ENCODE measurements around the gene ATP6V0A4.

Gene ATP6V0A4

GRCh38 chr7:138797715-138798320, at the start of gene ATP6V0A4, which contains the start of gene TMEM213:
ATP6V0A4 (minus strand) TSS chr7:138798196; CDS start chr7:138771247, 26,949 bp downstream.
TMEM213 (plus strand) TSS chr7:138797994; CDS start chr7:138798105, 111 bp downstream.
- no peaks in the 10 kb centered on the region for H3K9me3 ChIP-seq (ENCODE audit: control insufficient read depth, insufficient read depth, low read length)
- H3K27me3 ChIP-seq (ENCODE audit: control insufficient read depth, insufficient read depth, low read length) = no peaks in the 10 kb centered on the region
- WGBS (ENCODE audit: insufficient coverage, insufficient read length) = no CpG with 5 or more reads among the region's 14 CpGs
- H3K27ac ChIP-seq (ENCODE audit: low read length) = no peak within 1 kb of the TSS
- H3K36me3 ChIP-seq (ENCODE audit: control insufficient read depth, insufficient read depth, low read length) = no peaks in the 10 kb centered on the region
- peaks cover 4% of the 10 kb centered on the region for H3K4me1 ChIP-seq (ENCODE audit: control insufficient read depth, insufficient read depth, low read length)
- DNase-seq (ENCODE audit: low read depth, low spot score) = peak; percentile 47
- no peak within 1 kb of the TSS for H3K4me3 ChIP-seq (ENCODE audit: low read length)

- Histone ChIP-seq H3K9me3 (ENCODE audit: control insufficient read depth, insufficient read depth, low read length) (no peaks in the 10 kb centered on the region), H3K36me3 (ENCODE audit: control insufficient read depth, insufficient read depth, low read length) (peaks cover 2% of the 10 kb centered on the region)
- WGBS (ENCODE audit: insufficient coverage, insufficient read length) = 100% methylated on average over 1 of the region's 2 CpGs
Observed at GRCh38 chr7:138845711-138846110, 47.7 kb upstream of the ATP6V0A4 start.

GRCh38 chr7:138843632-138844580, 45.9 kb upstream of the ATP6V0A4 start:
- Histone ChIP-seq H3K27me3 (ENCODE audit: control insufficient read depth, insufficient read depth, low read length) (no peaks in the 10 kb centered on the region), H3K9me3 (ENCODE audit: control insufficient read depth, insufficient read depth, low read length) (no peaks in the 10 kb centered on the region), H3K27ac (ENCODE audit: low read length) (no peak overlapping the region), H3K36me3 (ENCODE audit: control insufficient read depth, insufficient read depth, low read length) (no peaks in the 10 kb centered on the region; the same call in 1 of the 2 replicates), H3K4me3 (ENCODE audit: low read length) (no peak overlapping the region), H3K4me1 (ENCODE audit: control insufficient read depth, insufficient read depth, low read length) (peaks cover 1% of the 10 kb centered on the region)
- DNase-seq (ENCODE audit: low read depth, low spot score) = no peak
- WGBS (ENCODE audit: insufficient coverage, insufficient read length) = no CpG with 5 or more reads among the region's 20 CpGs

More at GRCh38 chr7:138845711-138846110, 47.7 kb upstream of the ATP6V0A4 start:
- Histone ChIP-seq H3K4me1 (ENCODE audit: control insufficient read depth, insufficient read depth, low read length) (peaks cover 1% of the 10 kb centered on the region), H3K4me3 (ENCODE audit: low read length) (no peak overlapping the region), H3K27ac (ENCODE audit: low read length) (no peak overlapping the region), H3K27me3 (ENCODE audit: control insufficient read depth, insufficient read depth, low read length) (no peaks in the 10 kb centered on the region)
- no peak for DNase-seq (ENCODE audit: low read depth, low spot score)

DNA sequence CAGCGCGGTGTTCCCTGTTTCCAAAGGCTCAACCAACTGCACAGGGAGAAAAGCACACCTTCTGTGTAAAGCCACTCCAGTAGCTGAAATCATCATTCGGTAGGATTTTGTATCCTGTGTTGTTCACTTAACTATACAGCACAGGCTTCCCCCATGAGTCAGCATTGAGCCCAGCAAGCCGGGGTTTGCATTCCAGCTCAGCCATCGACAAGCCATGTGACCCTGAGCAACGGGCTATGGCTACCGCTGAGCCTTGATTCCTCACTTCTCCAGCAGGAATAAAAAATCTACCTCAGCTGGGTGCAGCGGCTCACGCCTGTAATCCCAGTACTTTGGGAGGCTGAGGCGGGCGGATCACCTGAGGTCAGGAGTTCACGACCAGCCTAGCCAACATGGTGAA, 44.1 kb upstream of the ATP6V0A4 start:
- H3K4me3 ChIP-seq (ENCODE audit: low read length) = no peak overlapping the region
- peaks cover 5% of the 10 kb centered on the region for H3K36me3 ChIP-seq (ENCODE audit: control insufficient read depth, insufficient read depth, low read length)
- peaks cover 1% of the 10 kb centered on the region for H3K4me1 ChIP-seq (ENCODE audit: control insufficient read depth, insufficient read depth, low read length)
- no CpG with 5 or more reads among the region's 12 CpGs for WGBS (ENCODE audit: insufficient coverage, insufficient read length)
- no peaks in the 10 kb centered on the region for H3K9me3 ChIP-seq (ENCODE audit: control insufficient read depth, insufficient read depth, low read length)
- no peak overlapping the region for H3K27ac ChIP-seq (ENCODE audit: low read length)
- H3K27me3 ChIP-seq (ENCODE audit: control insufficient read depth, insufficient read depth, low read length) = no peaks in the 10 kb centered on the region
- no peak for DNase-seq (ENCODE audit: low read depth, low spot score)

GRCh38 chr7:138838166-138838565, 40.2 kb upstream of the ATP6V0A4 start:
- no peaks in the 10 kb centered on the region; the same call in 1 of the 2 replicates for H3K4me1 ChIP-seq (ENCODE audit: control insufficient read depth, insufficient read depth, low read length)
- H3K27ac ChIP-seq (ENCODE audit: low read length) = no peak overlapping the region
- H3K4me3 ChIP-seq (ENCODE audit: low read length) = no peak overlapping the region
- no CpG with 5 or more reads among the region's 9 CpGs for whole genome bisulfite sequencing (ENCODE audit: insufficient coverage, insufficient read length)
- H3K9me3 ChIP-seq (ENCODE audit: control insufficient read depth, insufficient read depth, low read length) = no peaks in the 10 kb centered on the region
- H3K36me3 ChIP-seq (ENCODE audit: control insufficient read depth, insufficient read depth, low read length) = peaks cover 5% of the 10 kb centered on the region; the same call in 1 of the 2 replicates
- no peak for DNase-seq (ENCODE audit: low read depth, low spot score)
- no peaks in the 10 kb centered on the region for H3K27me3 ChIP-seq (ENCODE audit: control insufficient read depth, insufficient read depth, low read length)

- no peaks in the 10 kb centered on the region for H3K27me3 ChIP-seq (ENCODE audit: control insufficient read depth, insufficient read depth, low read length)
- no peak overlapping the region for H3K27ac ChIP-seq (ENCODE audit: low read length)
- no peak overlapping the region for H3K4me3 ChIP-seq (ENCODE audit: low read length)
- no CpG with 5 or more reads among the region's 13 CpGs for WGBS (ENCODE audit: insufficient coverage, insufficient read length)
- peaks cover 5% of the 10 kb centered on the region; the same call in 1 of the 2 replicates for H3K36me3 ChIP-seq (ENCODE audit: control insufficient read depth, insufficient read depth, low read length)
- H3K4me1 ChIP-seq (ENCODE audit: control insufficient read depth, insufficient read depth, low read length) = no peaks in the 10 kb centered on the region; the same call in 1 of the 2 replicates
- DNase-seq (ENCODE audit: low read depth, low spot score) = no peak
- no peaks in the 10 kb centered on the region for H3K9me3 ChIP-seq (ENCODE audit: control insufficient read depth, insufficient read depth, low read length)
Observed at GRCh38 chr7:138837627-138838026, 39.6 kb upstream of the ATP6V0A4 start.

- DNase-seq (ENCODE audit: low read depth, low spot score) = no peak
- H3K4me3 ChIP-seq (ENCODE audit: low read length) = no peak overlapping the region
- peaks cover 5% of the 10 kb centered on the region; the same call in 1 of the 2 replicates for H3K36me3 ChIP-seq (ENCODE audit: control insufficient read depth, insufficient read depth, low read length)
- no peaks in the 10 kb centered on the region for H3K9me3 ChIP-seq (ENCODE audit: control insufficient read depth, insufficient read depth, low read length)
- WGBS (ENCODE audit: insufficient coverage, insufficient read length) = no CpG with 5 or more reads among the region's 11 CpGs
- H3K27me3 ChIP-seq (ENCODE audit: control insufficient read depth, insufficient read depth, low read length) = no peaks in the 10 kb centered on the region
- no peak overlapping the region for H3K27ac ChIP-seq (ENCODE audit: low read length)
- no peaks in the 10 kb centered on the region for H3K4me1 ChIP-seq (ENCODE audit: control insufficient read depth, insufficient read depth, low read length)
Observed at GRCh38 chr7:138835087-138835486, 37.1 kb upstream of the ATP6V0A4 start.

DNA sequence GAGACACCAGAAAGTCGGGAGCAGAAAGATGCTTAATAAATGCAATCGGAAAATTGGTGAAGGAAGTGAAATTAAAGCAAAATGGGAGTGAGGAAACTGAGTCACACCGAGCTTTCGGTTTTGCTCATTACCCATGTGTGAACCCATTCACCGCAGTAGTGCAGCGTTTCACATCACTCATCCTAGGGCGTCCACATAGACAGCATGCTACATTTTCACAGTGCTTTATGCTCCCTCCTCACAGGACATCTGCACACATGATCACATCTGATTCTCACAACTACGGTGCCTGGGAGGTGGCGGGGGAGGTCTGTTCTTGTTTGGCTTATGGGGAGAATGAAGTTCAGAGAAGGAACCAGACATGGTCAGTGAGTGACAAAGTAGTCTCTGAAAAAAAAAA, 36.6 kb upstream of the ATP6V0A4 start:
- Histone ChIP-seq H3K27me3 (ENCODE audit: control insufficient read depth, insufficient read depth, low read length) (no peaks in the 10 kb centered on the region), H3K36me3 (ENCODE audit: control insufficient read depth, insufficient read depth, low read length) (peaks cover 5% of the 10 kb centered on the region; the same call in 1 of the 2 replicates), H3K4me3 (ENCODE audit: low read length) (no peak overlapping the region), H3K27ac (ENCODE audit: low read length) (no peak overlapping the region), H3K4me1 (ENCODE audit: control insufficient read depth, insufficient read depth, low read length) (no peaks in the 10 kb centered on the region), H3K9me3 (ENCODE audit: control insufficient read depth, insufficient read depth, low read length) (no peaks in the 10 kb centered on the region)
- WGBS (ENCODE audit: insufficient coverage, insufficient read length) = no CpG with 5 or more reads among the region's 9 CpGs
- DNase-seq (ENCODE audit: low read depth, low spot score) = no peak

GRCh38 chr7:138833596-138833995, 35.6 kb upstream of the ATP6V0A4 start:
- Histone ChIP-seq H3K4me1 (ENCODE audit: control insufficient read depth, insufficient read depth, low read length) (no peaks in the 10 kb centered on the region), H3K27ac (ENCODE audit: low read length) (no peak overlapping the region), H3K27me3 (ENCODE audit: control insufficient read depth, insufficient read depth, low read length) (no peaks in the 10 kb centered on the region), H3K4me3 (ENCODE audit: low read length) (no peak overlapping the region), H3K9me3 (ENCODE audit: control insufficient read depth, insufficient read depth, low read length) (no peaks in the 10 kb centered on the region), H3K36me3 (ENCODE audit: control insufficient read depth, insufficient read depth, low read length) (peaks cover 5% of the 10 kb centered on the region; the same call in 1 of the 2 replicates)
- WGBS (ENCODE audit: insufficient coverage, insufficient read length) = no CpG with 5 or more reads among the region's 5 CpGs
- no peak for DNase-seq (ENCODE audit: low read depth, low spot score)

GRCh38 chr7:138832966-138833365, 35.0 kb upstream of the ATP6V0A4 start:
- H3K27me3 ChIP-seq (ENCODE audit: control insufficient read depth, insufficient read depth, low read length) = no peaks in the 10 kb centered on the region
- H3K27ac ChIP-seq (ENCODE audit: low read length) = no peak overlapping the region
- WGBS (ENCODE audit: insufficient coverage, insufficient read length) = no CpG with 5 or more reads among the region's 10 CpGs
- H3K9me3 ChIP-seq (ENCODE audit: control insufficient read depth, insufficient read depth, low read length) = no peaks in the 10 kb centered on the region
- no peak for DNase-seq (ENCODE audit: low read depth, low spot score)
- H3K36me3 ChIP-seq (ENCODE audit: control insufficient read depth, insufficient read depth, low read length) = peaks cover 5% of the 10 kb centered on the region; the same call in 1 of the 2 replicates
- H3K4me1 ChIP-seq (ENCODE audit: control insufficient read depth, insufficient read depth, low read length) = no peaks in the 10 kb centered on the region
- H3K4me3 ChIP-seq (ENCODE audit: low read length) = no peak overlapping the region
